NT2/D1 (cell line): Measurements from ENCODE around the gene NGF.
"Not testable (repeated sequence)": the region's sequence is repeated elsewhere in the genome, so short reads cannot be mapped to it uniquely, and the experiment has no call there.

ENCODE experiments used
- DNase-seq: peaks from one replicate; pipeline ENCODE4 v3.0.0-alpha.2; 2011; ENCODE audit warnings: low read depth, low spot score
- H3K27me3 ChIP-seq: 2 replicates; pipeline ENCODE4 v1.6.0; 2011; ENCODE audit warnings: mild to moderate bottlenecking; ENCODE audit not compliant: insufficient read length, insufficient read depth
- H3K36me3 ChIP-seq: 2 replicates; pipeline ENCODE4 v1.6.1; 2011; ENCODE audit warnings: mild to moderate bottlenecking, low read length, mixed read lengths; ENCODE audit not compliant: insufficient read depth, insufficient read length
- H3K4me1 ChIP-seq: 2 replicates; pipeline ENCODE4 v1.5.1; 2011; ENCODE audit not compliant: insufficient read depth, insufficient read length
- H3K4me3 ChIP-seq: 2 replicates; pipeline ENCODE4 v1.5.1; 2011; ENCODE audit warnings: low read depth; ENCODE audit not compliant: insufficient read length
- H3K9ac ChIP-seq: 2 replicates; pipeline ENCODE4 v1.6.0; 2011; ENCODE audit warnings: low read depth; ENCODE audit not compliant: insufficient read length
- H3K9me3 ChIP-seq: 2 replicates; pipeline ENCODE4 v1.5.1; 2011; ENCODE audit warnings: mild to moderate bottlenecking, low read length; ENCODE audit not compliant: insufficient read depth
- SUZ12 ChIP-seq: IDR thresholded peaks from 2 replicates; pipeline ENCODE4 v1.6.1; 2011; ENCODE audit not compliant: insufficient read length, insufficient read depth; ENCODE audit errors: extremely low read depth
- YY1 ChIP-seq: IDR thresholded peaks from 2 replicates; pipeline ENCODE4 v1.6.1; 2011; ENCODE audit not compliant: insufficient read length, insufficient read depth
- ZNF274 ChIP-seq: IDR thresholded peaks from 2 replicates; pipeline ENCODE4 v1.6.1; 2011; ENCODE audit warnings: mild to moderate bottlenecking, low read depth, low read length

NGF gene

GRCh38 chr1:115314092-115314491, 24.0 kb downstream of the NGF start:
- Histone ChIP-seq H3K9me3 (no peaks in the 10 kb centered on the region), H3K36me3 (peaks cover 5% of the 10 kb centered on the region), H3K27me3 (no peaks in the 10 kb centered on the region), H3K9ac (no peak overlapping the region), H3K4me1 (peaks cover 5% of the 10 kb centered on the region), H3K4me3 (no peak overlapping the region)
- no peak for DNase-seq
- no peak for TF ChIP-seq SUZ12

DNA sequence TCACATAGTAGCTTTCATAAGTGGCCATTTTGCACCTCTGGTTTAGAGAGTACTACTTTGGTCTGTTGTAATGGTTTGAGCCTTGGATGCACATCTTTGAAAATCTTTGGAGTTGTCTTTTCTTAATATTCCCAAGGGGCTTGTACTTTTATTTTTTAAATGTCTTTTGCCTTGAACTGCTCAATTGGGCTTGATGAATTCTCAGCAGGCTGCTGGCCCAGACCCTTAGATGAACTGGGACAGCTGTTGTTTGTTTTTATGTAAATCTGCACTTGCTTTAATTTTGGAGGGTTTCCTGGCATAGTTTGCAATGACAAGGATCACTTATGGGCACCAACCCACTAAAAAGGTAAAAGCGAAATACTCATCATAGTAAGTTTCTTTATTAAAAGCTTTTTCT, 24.9 kb downstream of the NGF start:
- Histone ChIP-seq H3K36me3 (no peaks in the 10 kb centered on the region), H3K4me3 (no peak overlapping the region), H3K4me1 (peaks cover 5% of the 10 kb centered on the region), H3K9ac (no peak overlapping the region), H3K27me3 (no peaks in the 10 kb centered on the region), H3K9me3 (no peaks in the 10 kb centered on the region)
- TF ChIP-seq SUZ12 (no peak), YY1 (no peak), ZNF274 (no peak)
- no peak for DNase-seq

- Histone ChIP-seq H3K4me3 (no peak overlapping the region), H3K36me3 (no peaks in the 10 kb centered on the region), H3K9ac (no peak overlapping the region), H3K9me3 (no peaks in the 10 kb centered on the region), H3K27me3 (no peaks in the 10 kb centered on the region), H3K4me1 (peaks cover 5% of the 10 kb centered on the region)
- TF ChIP-seq ZNF274 = no peak
- DNase-seq = no peak
Measured at GRCh38 chr1:115312742-115313141, 25.3 kb downstream of the NGF start.

- no peak overlapping the region for H3K4me3 ChIP-seq
Measured at GRCh38 chr1:115311474-115311989, 26.5 kb downstream of the NGF start.

DNA sequence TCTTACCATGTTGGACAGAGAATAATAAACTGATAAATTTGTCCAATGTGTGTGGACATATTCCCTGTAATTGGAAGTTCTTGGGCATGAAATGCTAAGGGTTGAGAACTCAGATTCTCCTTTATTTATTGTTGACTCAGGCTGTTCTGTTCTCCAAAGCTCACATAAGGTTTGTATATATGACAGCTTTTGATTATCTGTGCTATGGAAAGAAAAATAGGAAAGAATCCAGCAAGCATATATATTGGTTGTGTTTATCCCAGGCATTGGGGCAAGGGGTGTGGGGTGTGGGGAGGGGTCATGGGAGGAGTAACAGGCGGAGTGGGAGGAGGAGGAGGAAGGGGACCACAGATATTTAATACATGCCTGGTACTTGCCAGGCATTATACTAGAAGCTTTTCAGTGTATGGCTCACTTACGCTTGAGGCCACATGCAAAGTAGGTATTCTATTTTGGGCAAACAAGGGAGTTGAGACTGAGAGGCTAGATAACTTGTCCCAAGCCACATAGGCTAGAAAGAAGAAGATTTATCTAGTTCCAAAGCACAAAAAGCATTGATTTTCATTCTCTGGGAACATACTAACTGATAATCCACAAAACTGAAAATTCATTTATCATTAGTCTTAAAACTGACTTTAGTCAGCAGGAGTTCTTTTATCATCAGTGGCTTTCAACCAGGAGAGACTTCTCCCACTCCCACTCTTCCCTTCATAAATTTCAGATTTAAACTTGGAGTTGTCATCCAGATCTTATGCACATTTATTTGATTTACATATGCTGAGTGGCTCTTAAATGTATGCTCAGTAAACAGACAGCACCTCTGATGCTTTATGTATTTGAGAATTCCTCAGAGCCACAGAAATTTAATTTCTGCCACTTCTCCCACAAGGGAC, 27.2 kb downstream of the NGF start:
- TF ChIP-seq YY1 (no peak), SUZ12 (no peak)
- H3K9ac ChIP-seq = no peak overlapping the region
- H3K27me3 ChIP-seq = no peaks in the 10 kb centered on the region
- H3K4me3 ChIP-seq = no peak overlapping the region
- peaks cover 5% of the 10 kb centered on the region for H3K4me1 ChIP-seq
- H3K36me3 ChIP-seq = no peaks in the 10 kb centered on the region
- no peak for DNase-seq
- no peaks in the 10 kb centered on the region for H3K9me3 ChIP-seq

More at GRCh38 chr1:115311474-115311989, 26.5 kb downstream of the NGF start:
- TF ChIP-seq ZNF274 (no peak), SUZ12 (no peak), YY1 (no peak)
- H3K4me1 ChIP-seq = peaks cover 5% of the 10 kb centered on the region
- H3K9me3 ChIP-seq = no peaks in the 10 kb centered on the region
- H3K27me3 ChIP-seq = no peaks in the 10 kb centered on the region
- no peak for DNase-seq
- H3K9ac ChIP-seq = no peak overlapping the region
- H3K36me3 ChIP-seq = no peaks in the 10 kb centered on the region

- H3K4me1 ChIP-seq, H3K9ac ChIP-seq, H3K9me3 ChIP-seq, H3K4me3 ChIP-seq, H3K36me3 ChIP-seq, DNase-seq, H3K27me3 ChIP-seq: not testable (repeated sequence)
Measured at GRCh38 chr1:115309504-115309903, 28.5 kb downstream of the NGF start.

GRCh38 chr1:115308969-115309368, 29.1 kb downstream of the NGF start:
- Histone ChIP-seq H3K9me3 (no peaks in the 10 kb centered on the region), H3K9ac (no peak overlapping the region), H3K36me3 (no peaks in the 10 kb centered on the region), H3K4me3 (no peak overlapping the region), H3K27me3 (no peaks in the 10 kb centered on the region), H3K4me1 (no peaks in the 10 kb centered on the region)
- TF ChIP-seq YY1 = no peak
- no peak for TF ChIP-seq SUZ12
- TF ChIP-seq ZNF274 = no peak
- DNase-seq = no peak

DNA sequence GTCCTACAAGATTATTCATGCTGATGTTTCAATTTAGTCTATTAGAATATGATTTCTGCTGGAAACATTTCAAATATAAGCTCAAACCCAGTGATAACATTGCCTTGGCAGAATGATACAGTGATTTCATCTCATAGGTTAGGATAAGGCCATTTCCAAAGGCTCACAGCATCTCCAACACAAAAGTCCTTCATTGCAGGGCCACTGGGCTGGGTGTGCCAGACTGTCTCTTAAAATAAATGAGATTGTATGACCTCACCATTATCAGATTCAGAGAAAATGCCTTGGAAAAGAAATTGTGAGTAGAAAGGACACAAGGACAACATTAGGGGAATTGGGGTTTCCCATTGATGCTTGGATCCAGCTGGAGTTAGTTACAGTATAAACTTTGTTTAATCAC, 30.4 kb downstream of the NGF start:
- Histone ChIP-seq H3K9ac (no peak overlapping the region), H3K27me3 (no peaks in the 10 kb centered on the region), H3K4me1 (peaks cover under 1% of the 10 kb centered on the region), H3K4me3 (no peak overlapping the region), H3K36me3 (no peaks in the 10 kb centered on the region), H3K9me3 (no peaks in the 10 kb centered on the region)
- no peak for TF ChIP-seq SUZ12
- no peak for TF ChIP-seq YY1
- TF ChIP-seq ZNF274 = no peak
- no peak for DNase-seq
